HFFc6 (cell line): ENCODE data around the gene WDR47. TPM values are rescaled to one million over a fixed set of nuclear protein-coding genes. Genes with fewer than 3 reads are reported as not detected.
A peak's percentile ranks its signal among the peaks of the same experiment; 100 is the strongest.

Experiments used
- DNase-seq: peaks from one replicate; pipeline ENCODE4 v3.0.0-alpha.2; 2018
- H3K27ac Mint-ChIP-seq: 2 replicates; pipeline ENCODE4 v1.8.0; 2020; ENCODE audit warnings: mild to moderate bottlenecking, mixed read lengths
- H3K27me3 Mint-ChIP-seq: 2 replicates; pipeline ENCODE4 v1.8.0; 2021; ENCODE audit warnings: mild to moderate bottlenecking, moderate library complexity, mixed read lengths; ENCODE audit not compliant: insufficient read depth
- H3K36me3 Mint-ChIP-seq: 2 replicates; pipeline ENCODE4 v1.8.0; 2021; ENCODE audit warnings: low read depth, mixed read lengths
- H3K4me1 Mint-ChIP-seq: 2 replicates; pipeline ENCODE4 v1.8.0; 2020; ENCODE audit warnings: low read depth, mixed read lengths
- H3K4me3 Mint-ChIP-seq: 2 replicates; pipeline ENCODE4 v1.8.0; 2020; ENCODE audit warnings: mild to moderate bottlenecking, moderate library complexity, mixed read lengths
- H3K9me3 Mint-ChIP-seq: 2 replicates; pipeline ENCODE4 v1.8.0; 2020; ENCODE audit warnings: mild to moderate bottlenecking, mixed read lengths
- total RNA-seq, 6 experiments: library from RNA; stranded (reverse); fragmentation: NEBNext Ultra II Directional; extraction: Animal tissue kit (Norgen Biotek cat#: 25700); gene quantifications; 2 replicates in 1 of 6; 3 replicates in 5 of 6; pipeline ENCODE4 v1.2.3, GENCODE V29; 2021
- TF ChIP-seq, protein P1 (sequence below): fragments of 200-600 bp; sonication (generic); IDR thresholded peaks from 2 replicates; pipeline ENCODE4 v1.5.0; 2021; ENCODE audit warnings: antibody characterized with exemption, mild to moderate bottlenecking

WDR47 gene
- total RNA-seq, 6 experiments from 2014 or later: 13.8 to 18.2 (median 17.5) TPM

DNA sequence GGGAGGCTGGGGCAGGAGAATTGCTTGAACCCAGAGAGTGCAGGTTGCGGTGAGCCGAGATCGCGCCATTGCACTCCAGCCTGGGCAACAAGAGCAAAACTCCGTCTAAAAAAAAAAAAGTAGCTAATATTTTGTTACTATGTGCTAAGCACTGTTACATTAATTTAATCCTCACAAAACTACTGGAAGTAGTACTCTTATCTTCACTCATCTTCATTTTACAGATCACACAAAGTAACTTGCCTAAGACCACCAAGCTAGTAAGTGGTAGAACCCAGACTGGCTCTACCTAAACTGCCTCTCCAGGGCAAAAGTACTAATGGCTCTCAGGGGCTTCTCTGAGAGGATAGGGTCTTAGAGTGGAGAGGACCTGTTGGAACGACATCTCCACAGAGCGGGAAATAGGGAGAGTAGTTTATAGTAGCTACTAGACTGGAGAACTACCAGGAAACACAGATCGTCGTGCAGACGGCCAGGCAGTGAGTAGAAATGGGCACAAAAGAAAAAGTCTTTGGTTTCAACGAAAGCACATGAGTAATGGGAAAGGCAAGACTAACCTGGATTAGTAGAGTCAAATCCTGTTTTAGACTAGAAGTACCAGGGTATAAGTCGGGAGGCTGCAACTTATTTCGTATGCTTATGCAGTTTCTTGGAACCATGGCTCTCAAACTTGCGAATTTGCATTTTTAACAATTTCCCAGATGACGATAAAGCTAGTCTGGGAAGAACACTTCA lies 80.0 kb downstream of the WDR47 start:
- no peak for DNase-seq
- H3K27ac Mint-ChIP-seq: peak overlapping the region; percentile 94
- no peaks in the 10 kb centered on the region; the same call in 1 of the 2 replicates for H3K27me3 Mint-ChIP-seq
- TF ChIP-seq, protein P1, sequence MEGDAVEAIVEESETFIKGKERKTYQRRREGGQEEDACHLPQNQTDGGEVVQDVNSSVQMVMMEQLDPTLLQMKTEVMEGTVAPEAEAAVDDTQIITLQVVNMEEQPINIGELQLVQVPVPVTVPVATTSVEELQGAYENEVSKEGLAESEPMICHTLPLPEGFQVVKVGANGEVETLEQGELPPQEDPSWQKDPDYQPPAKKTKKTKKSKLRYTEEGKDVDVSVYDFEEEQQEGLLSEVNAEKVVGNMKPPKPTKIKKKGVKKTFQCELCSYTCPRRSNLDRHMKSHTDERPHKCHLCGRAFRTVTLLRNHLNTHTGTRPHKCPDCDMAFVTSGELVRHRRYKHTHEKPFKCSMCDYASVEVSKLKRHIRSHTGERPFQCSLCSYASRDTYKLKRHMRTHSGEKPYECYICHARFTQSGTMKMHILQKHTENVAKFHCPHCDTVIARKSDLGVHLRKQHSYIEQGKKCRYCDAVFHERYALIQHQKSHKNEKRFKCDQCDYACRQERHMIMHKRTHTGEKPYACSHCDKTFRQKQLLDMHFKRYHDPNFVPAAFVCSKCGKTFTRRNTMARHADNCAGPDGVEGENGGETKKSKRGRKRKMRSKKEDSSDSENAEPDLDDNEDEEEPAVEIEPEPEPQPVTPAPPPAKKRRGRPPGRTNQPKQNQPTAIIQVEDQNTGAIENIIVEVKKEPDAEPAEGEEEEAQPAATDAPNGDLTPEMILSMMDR: no peak
- no peaks in the 10 kb centered on the region for H3K9me3 Mint-ChIP-seq
- peaks cover 15% of the 10 kb centered on the region for H3K36me3 Mint-ChIP-seq
- H3K4me1 Mint-ChIP-seq: peaks cover 19% of the 10 kb centered on the region
- H3K4me3 Mint-ChIP-seq: peak overlapping the region; percentile 91

DNA sequence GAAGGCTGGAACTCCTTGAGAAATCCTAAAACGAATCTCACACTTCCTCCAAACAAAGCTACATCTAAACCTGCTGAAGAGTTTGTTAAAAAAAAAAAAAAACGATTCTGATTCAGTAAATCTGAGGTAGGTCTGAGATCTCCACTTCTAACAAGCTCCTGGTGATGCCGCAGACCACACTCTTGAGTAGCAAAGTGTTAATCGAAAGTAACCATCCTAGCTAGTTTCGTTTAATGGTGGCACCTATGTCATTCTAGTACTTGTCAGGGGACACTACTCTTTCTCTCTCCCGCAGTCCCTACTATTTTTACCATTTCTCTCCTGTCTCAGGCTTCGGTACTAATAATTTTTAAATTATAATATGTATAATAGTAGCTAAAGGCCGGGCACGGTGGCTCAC lies 80.7 kb downstream of the WDR47 start:
- peaks cover 19% of the 10 kb centered on the region for H3K36me3 Mint-ChIP-seq
- TF ChIP-seq, protein P1: no peak
- H3K27me3 Mint-ChIP-seq: peaks cover 3% of the 10 kb centered on the region; the same call in 1 of the 2 replicates
- no peak for DNase-seq
- no peaks in the 10 kb centered on the region for H3K9me3 Mint-ChIP-seq
- H3K27ac Mint-ChIP-seq: no peak overlapping the region
- peaks cover 19% of the 10 kb centered on the region for H3K4me1 Mint-ChIP-seq
- no peak overlapping the region for H3K4me3 Mint-ChIP-seq

DNA sequence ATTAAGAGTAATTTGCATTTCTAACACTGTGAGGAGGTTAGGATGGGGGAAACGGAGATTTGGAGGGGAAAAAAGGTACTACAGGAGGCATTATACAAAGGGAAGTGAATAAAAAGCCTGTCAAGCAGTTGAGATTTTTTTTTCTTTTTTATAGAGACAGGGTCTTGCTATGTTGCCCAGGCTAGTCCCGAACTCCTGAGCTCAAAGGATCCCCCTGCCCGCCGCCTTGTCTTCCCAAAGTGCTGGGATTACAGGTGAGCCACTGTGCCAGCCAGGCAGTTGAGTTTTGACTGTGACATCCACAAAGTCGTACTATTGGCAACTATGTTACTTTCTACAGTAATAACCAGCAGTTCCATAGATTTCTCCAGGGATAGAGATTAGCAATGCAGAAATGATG lies 81.2 kb downstream of the WDR47 start:
- no peak overlapping the region for H3K27ac Mint-ChIP-seq

DNA sequence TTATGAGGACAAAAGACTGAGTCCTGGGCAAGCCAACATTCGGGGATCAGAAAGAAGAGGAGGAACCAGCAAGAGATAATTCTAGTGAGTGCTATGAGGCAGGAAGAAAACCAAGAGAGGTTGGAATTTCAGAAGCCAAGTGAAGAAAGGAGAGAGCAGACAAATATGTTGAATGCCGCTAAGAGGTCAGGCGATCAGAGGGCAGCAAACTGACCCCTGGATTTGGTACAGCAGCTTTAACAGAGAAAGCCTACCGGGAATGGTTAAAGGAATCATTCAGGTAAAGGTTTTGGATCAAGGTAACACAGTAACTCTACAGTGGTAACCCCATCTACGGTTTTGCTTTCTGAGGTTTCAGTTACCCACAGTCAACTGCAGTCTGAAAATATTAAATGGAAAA lies 84.0 kb downstream of the WDR47 start:
- Mint-ChIP-seq H3K9me3 (no peaks in the 10 kb centered on the region), H3K4me1 (peaks cover 19% of the 10 kb centered on the region), H3K27ac (no peak overlapping the region), H3K36me3 (peaks cover 43% of the 10 kb centered on the region), H3K27me3 (peaks cover 3% of the 10 kb centered on the region; the same call in 1 of the 2 replicates), H3K4me3 (no peak overlapping the region)
- TF ChIP-seq, protein P1: no peak
- DNase-seq: no peak

More for the DNA sequence above, 81.2 kb downstream of the WDR47 start:
- peaks cover 3% of the 10 kb centered on the region; the same call in 1 of the 2 replicates for H3K27me3 Mint-ChIP-seq
- peaks cover 24% of the 10 kb centered on the region for H3K36me3 Mint-ChIP-seq
- DNase-seq: no peak
- no peaks in the 10 kb centered on the region for H3K9me3 Mint-ChIP-seq
- TF ChIP-seq, protein P1: no peak
- H3K4me3 Mint-ChIP-seq: no peak overlapping the region
- H3K4me1 Mint-ChIP-seq: peaks cover 19% of the 10 kb centered on the region

DNA sequence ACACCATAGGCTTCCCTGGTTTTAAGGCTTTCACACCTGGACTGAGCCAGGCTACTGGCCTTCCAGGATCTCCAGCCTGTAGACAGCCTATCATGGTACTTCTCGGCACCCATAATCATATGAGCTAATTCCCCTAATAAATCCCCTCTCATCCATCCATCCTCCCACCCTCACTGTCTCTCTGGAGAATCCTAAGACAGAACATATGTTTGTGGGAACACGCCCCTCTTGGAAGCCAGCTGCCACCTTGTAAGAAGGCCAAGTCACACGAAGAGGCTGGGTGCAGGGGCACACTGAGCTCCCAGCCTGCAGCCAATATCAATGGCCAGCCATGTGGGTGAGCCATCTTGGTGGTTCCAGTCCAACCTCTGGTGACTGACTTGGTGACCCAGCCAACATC lies 86.0 kb downstream of the WDR47 start:
- no peak overlapping the region for H3K4me3 Mint-ChIP-seq
- DNase-seq: no peak
- peaks cover 8% of the 10 kb centered on the region; the same call in 1 of the 2 replicates for H3K4me1 Mint-ChIP-seq
- H3K36me3 Mint-ChIP-seq: peaks cover 36% of the 10 kb centered on the region
- no peaks in the 10 kb centered on the region for H3K9me3 Mint-ChIP-seq
- H3K27me3 Mint-ChIP-seq: peaks cover 3% of the 10 kb centered on the region; the same call in 1 of the 2 replicates
- TF ChIP-seq, protein P1: no peak
- H3K27ac Mint-ChIP-seq: no peak overlapping the region
